Measurements from ENCODE around the gene UBL3. TPM values are rescaled to one million over a fixed set of nuclear protein-coding genes. Genes with fewer than 3 reads are reported as not detected.

Gene UBL3
- total and polyA plus RNA-seq, 10 of the 15 experiments (the other 5 are each of a cell fraction or from before 2014, with no cell fraction given), result 5.5 to 13.7 (median 10.6) TPM

GRCh38 chr13:29865934-29866333, 15.5 kb upstream of the UBL3 start:
- SMC1A ChIA-PET (ENCODE audit: uncharacterized antibody, unreplicated experiment), result no interaction called here
- no peak for ATAC-seq
- TF ChIP-seq ZNF207 (IDR thresholded peaks at IDR 0.05; ENCODE audit: borderline replicate concordance), result no peak
- no peak for TF ChIP-seq HDGF (IDR thresholded peaks at IDR 0.05)
- TF ChIP-seq GATAD2B (conservative IDR thresholded peaks at IDR 0.05; ENCODE audit: low read depth), result no peak
- TF ChIP-seq E4F1 (IDR thresholded peaks at IDR 0.05; ENCODE audit: borderline replicate concordance, partially characterized antibody), result no peak
- no peak for TF ChIP-seq RBBP5 (conservative IDR thresholded peaks at IDR 0.05)
- no peak for TF ChIP-seq JUND (IDR thresholded peaks at IDR 0.05; ENCODE audit: low read depth, low read length)
- no peak for TF ChIP-seq E2F8 (IDR thresholded peaks at IDR 0.05; ENCODE audit: low read depth, partially characterized antibody)
- TF ChIP-seq FOXM1 (IDR thresholded peaks at IDR 0.05; ENCODE audit: low read depth, low read length), result no peak
- TF ChIP-seq PAX8 (IDR thresholded peaks at IDR 0.05), result no peak
- TF ChIP-seq TCF12 (IDR thresholded peaks at IDR 0.05; ENCODE audit: low read depth, low read length), result no peak
- no peak for TF ChIP-seq TAF1 (IDR thresholded peaks at IDR 0.05; ENCODE audit: borderline replicate concordance, low read depth, low read length)
- TF ChIP-seq MEF2A (IDR thresholded peaks at IDR 0.05; ENCODE audit: insufficient read depth, low read depth, low read length), result no peak
- TF ChIP-seq PRDM15 (CRISPR knock-in tag; IDR thresholded peaks at IDR 0.05), result no peak
- no peak for TF ChIP-seq NR2F1 (conservative IDR thresholded peaks at IDR 0.05)
- TF ChIP-seq CEBPB (IDR thresholded peaks at IDR 0.05; ENCODE audit: borderline replicate concordance in 1 of 2, low read depth in 2 of 2, low read length in 2 of 2), result no peak

More at GRCh38 chr13:29865934-29866333, 15.5 kb upstream of the UBL3 start:
- Histone ChIP-seq H3K27ac (ENCODE audit: control insufficient read depth, insufficient read depth) (no peak overlapping the region), H3K79me2 (ENCODE audit: control insufficient read depth, insufficient read depth, low read length) (no peaks in the 10 kb centered on the region), H3K9me3 (replicated peaks; ENCODE audit: control insufficient read depth, insufficient read depth, low read length) (no peaks in the 10 kb centered on the region), H3K4me1 (ENCODE audit: control insufficient read depth, insufficient read depth, low read length) (no peaks in the 10 kb centered on the region), H3K4me2 (ENCODE audit: control insufficient read depth, insufficient read depth) (no peak overlapping the region), H3K27me3 (replicated peaks in 1 of 2; ENCODE audit: control insufficient read depth in 2 of 2, insufficient read depth in 2 of 2, low read length in 1 of 2) (peaks cover 0 to 2% of the 10 kb centered on the region in 2 experiments; a peak in 1 of 4 replicates), H3K36me3 (ENCODE audit: control insufficient read depth in 2 of 2, insufficient read depth in 2 of 2, low read length in 1 of 2) (no peaks in the 10 kb centered on the region), H3K9ac (ENCODE audit: control insufficient read depth, insufficient read depth, low read length) (no peak overlapping the region), H4K20me1 (ENCODE audit: control insufficient read depth, insufficient read depth) (no peaks in the 10 kb centered on the region), H2AFZ (ENCODE audit: control insufficient read depth, low read depth, low read length) (no peak overlapping the region), H3K4me3 (no peak overlapping the region)
- 17% methylated on average over 6 of the region's 6 CpGs for WGBS (ENCODE audit: insufficient coverage, insufficient replicate concordance, low lambda C conversion rate, missing lambda C conversion rate)
- FAIRE-seq, result no peak
- no peak for DNase-seq (ENCODE audit: low read depth, low spot score)
- POLR2A ChIA-PET, result no interaction called here
- RAD21 ChIA-PET (ENCODE audit: unreplicated experiment), result no interaction called here
- intact Hi-C loops (cut with micrococcal nuclease; ENCODE audit: unreplicated experiment) (no loop called here), in situ Hi-C loops (cut with MboI) (no loop called here)
- CTCF ChIA-PET, result interaction anchor here (1.2 kb wide), 1 partner anchor 58 kb away, joined by 3 read pairs; no protein-coding TSS in a partner anchor
- BruUV-seq (replicated peaks), result no TSS peak
